ENCODE results near the gene TXNRD1.
"Not testable (repeated sequence)": the region's sequence is repeated elsewhere in the genome, so short reads cannot be mapped to it uniquely, and the experiment has no call there.

TXNRD1 gene

GRCh38 chr12:104190641-104191176, 24.9 kb upstream of the TXNRD1 start:
- no peak for DNase-seq (ENCODE audit: low read depth in 2 of 2)

DNA sequence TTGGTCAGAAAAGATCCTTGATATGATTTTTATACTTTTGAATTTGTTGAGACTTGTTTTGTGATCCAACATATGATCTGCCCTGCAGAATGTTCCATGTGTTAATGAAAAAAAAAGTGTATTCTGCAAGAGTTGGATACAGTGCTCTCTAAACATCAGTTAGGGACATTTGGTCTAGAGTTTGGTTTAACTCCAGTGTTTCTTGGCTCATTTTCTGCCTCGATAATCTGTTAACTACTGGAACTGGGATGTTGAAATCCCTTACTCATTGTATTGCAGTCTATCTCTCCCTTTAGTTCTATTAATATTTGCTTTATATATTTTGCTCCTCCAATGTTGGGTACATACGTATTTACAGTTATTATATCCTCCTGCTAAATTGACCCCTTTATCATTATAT, 18.3 kb upstream of the TXNRD1 start:
- no peak for DNase-seq (ENCODE audit: low read depth in 2 of 2)

GRCh38 chr12:104199964-104200363, 15.6 kb upstream of the TXNRD1 start:
- no peak for DNase-seq (ENCODE audit: low read depth in 2 of 2)

GRCh38 chr12:104201238-104202001, 14.2 kb upstream of the TXNRD1 start:
- peak in 1 of 2 donors; percentile 27 for DNase-seq (ENCODE audit: low read depth in 2 of 2)

DNA sequence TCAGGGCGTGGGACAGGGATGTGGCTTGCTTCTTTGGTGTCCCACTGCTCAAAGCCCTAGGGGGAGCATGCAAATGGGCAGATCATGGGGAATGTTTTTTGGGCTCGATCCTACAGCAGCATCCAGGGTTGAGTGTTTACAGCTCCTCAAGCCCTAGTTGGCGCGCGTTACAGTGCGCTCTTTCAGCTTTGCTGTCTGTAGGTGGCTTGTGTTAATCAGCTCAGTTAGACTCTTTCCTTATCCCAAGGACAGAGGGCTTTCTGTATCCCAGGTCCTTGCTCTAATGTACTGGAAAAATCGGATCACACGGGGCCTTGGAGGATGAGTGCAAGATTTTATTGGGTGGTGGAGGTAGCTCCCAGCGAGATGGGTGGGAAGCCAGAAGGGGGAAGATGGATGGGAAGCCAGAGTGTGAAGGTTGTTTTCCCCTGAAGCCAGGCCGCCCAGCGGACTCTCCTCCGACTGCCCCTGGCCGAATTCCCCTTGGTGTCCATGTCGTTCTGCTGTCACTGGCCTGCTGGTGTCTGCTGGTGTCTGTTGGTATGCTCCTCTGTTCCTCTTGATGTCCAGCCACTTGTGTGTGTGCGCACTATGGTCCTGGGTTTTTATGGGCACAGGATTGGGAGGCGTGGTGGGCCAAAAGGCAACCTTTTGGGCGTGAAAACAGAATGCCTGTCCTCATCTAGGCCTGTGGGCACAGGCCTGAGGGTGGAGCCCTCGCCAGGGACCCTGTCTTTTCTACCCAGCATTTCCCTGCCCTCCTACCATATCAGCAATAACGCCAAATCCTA, 10.7 kb upstream of the TXNRD1 start:
- DNase-seq (ENCODE audit: low read depth in 2 of 2): no peak

DNA sequence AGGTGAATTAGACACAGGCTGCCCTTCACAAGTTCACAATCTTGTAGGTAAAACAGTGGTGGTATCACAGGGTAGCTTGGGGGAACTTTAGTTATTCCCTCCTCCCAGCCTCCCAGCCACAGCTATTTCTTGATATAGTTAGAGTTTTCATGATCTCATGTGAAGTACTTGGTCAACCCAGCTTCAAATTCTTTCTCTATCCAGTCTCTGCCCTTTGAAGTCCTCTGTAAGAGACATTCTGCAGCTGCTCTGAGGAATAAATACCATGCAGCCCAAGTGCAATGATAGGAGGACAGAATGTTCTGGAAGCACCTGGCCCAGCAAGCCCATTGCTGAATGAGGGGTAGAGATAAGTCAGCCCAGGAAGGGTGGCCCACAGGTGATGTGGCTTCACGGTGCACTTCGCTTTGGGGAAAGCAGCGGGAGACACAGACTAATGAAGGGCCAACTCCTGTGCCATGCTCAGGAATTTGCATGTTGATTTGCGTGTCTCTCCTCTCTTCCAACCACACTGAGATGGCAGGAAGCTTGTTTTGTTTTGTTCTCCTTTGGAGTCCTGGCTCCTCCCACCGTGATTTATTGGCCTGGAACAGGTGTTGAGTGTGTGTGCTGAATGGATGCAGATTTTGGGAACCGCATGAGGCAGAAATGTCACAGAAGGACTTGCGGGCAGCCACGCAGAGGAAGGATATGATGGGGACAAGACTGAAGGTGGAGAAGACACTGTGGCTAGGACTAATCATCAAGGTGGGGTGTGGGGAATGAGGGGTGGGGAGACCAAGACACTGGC, 8.0 kb upstream of the TXNRD1 start:
- no peak for DNase-seq (ENCODE audit: low read depth in 2 of 2)

DNA sequence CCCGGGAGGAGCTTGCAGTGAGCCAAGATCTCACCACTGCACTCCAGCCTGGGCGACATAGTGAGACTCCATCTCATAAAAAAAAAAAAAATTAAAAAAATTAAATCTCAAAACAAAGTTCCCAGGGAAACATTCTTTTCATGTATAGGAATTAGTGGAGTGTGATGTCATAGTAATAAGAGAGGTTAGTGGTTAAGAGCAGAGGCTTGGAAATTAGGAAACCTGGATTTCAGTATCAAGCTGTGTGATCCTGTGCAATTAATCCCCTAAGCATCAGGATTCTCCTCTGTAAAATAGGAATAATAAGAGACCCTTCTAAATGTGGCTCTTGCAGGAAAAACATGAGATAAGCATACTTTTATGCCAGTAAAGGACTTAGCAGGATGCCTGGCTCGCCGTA, 3.1 kb upstream of the TXNRD1 start:
- DNase-seq (ENCODE audit: low read depth in 2 of 2): no peak

- DNase-seq (ENCODE audit: low read depth in 2 of 2): no peak
Measured at GRCh38 chr12:104213952-104214351, 1.6 kb upstream of the TXNRD1 start.

DNA sequence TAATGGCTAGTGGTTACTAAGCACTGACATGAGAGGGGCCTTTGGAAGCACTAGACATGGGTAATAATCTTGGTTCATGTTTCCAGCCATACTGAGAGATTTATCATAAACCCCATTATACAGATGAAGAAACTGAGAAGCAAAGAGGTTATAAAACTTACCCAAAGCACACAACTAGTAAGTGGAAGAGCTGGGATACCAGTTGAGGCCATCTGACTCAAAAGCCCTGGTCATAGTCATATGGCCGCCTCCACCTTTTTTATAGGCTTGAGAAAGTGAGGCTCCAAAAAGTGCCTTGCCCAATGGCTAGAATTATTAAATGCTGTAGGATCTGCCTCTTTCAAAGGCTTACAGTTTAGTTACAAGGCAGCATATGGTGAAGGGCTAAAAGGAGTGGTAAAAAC, 944 bp downstream of the TXNRD1 start:
- DNase-seq (ENCODE audit: low read depth in 2 of 2): no peak

- not testable (repeated sequence) for DNase-seq (ENCODE audit: low read depth in 2 of 2)
Measured at GRCh38 chr12:104218506-104218905, 2.9 kb downstream of the TXNRD1 start.

DNA sequence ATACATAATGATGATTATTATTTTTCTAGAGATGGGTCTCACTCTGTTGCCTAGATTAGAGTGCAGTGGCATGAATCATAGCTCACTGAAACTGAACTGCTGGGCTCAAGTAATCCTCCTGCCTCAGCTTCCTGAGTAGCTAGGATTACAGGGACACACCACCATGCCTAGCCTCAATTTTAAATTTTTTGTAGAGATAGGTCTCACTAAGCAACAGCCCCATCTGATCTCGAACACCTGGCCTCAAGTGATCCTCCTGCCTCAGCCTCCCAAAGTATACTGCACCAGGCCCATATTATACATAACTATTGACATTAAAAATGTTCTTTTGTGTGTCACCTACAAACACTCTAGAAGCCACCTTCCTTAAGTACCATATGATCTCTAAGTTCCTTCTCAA, 3.4 kb downstream of the TXNRD1 start:
- no peak for DNase-seq (ENCODE audit: low read depth in 2 of 2)

DNA sequence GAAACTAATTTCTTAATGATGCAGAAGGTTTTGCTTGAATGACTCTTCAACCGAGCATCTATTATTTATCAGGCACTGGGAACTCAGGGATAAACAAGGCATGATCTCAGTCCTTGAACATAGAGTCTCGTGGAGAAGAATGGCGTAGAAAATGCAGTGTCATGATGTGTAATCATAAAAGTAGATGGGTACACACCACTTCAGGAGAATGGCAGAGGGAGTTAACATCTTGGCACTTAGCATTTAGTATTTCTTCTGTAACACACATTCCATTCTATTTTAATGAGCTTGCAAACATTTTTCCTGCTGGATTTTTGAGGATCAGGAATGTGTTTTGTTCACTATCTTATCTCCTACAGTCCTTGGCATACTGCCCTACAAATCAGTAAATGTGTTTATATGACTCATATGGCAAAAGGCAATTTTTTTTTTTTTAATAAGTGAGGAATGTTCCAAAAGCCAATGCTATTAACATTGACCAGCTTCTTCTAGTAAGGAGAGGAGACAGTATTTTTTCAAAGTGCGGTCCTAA, 3.8 kb downstream of the TXNRD1 start:
- DNase-seq (ENCODE audit: low read depth in 2 of 2): no peak

GRCh38 chr12:104219908-104220404, 4.4 kb downstream of the TXNRD1 start:
- DNase-seq (ENCODE audit: low read depth in 2 of 2): peak; percentile 30 to 38

DNA sequence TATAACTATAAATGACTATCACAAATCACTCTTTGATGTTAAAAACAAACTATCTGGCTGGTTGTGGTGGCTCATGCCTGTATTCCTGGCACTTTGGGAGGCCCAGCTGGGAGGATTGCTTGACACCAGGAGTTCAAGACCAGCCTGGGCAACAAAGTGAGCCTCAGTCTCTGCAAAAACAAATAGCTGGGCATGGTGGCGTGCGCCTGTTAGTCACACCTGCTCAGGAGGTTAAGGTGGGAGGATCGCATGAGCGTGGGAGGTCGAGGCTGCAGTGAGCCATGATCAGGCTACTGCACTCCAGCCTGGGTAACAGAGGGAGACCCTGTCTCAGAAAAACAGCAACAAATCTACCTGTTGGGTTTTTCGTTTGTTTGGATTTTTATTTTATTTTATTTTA, 5.4 kb downstream of the TXNRD1 start:
- DNase-seq (ENCODE audit: low read depth in 2 of 2): no peak

GRCh38 chr12:104222976-104223375, 7.4 kb downstream of the TXNRD1 start:
- no peak for DNase-seq (ENCODE audit: low read depth in 2 of 2)

DNA sequence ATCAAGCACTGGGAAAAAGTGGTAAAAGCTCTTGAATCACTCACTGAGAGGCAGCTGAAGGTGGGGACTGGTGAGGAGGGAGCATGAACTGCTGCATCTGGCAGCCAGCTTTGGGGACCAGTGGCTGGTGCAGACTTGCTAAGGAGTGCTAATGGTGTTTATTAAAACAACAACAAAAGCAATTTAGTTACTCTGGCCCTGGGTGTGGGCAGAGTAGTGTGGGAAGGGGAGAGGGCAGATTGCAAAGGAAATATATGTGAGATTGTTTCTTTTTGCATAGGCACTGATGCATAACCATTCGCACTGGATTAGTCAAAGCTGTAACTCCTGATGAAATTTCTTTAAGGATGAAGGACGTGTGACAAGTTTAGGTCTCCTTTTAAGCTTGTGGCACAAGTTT, 8.1 kb downstream of the TXNRD1 start:
- no peak for DNase-seq (ENCODE audit: low read depth in 2 of 2)

GRCh38 chr12:104226672-104227071, 11.1 kb downstream of the TXNRD1 start:
- no peak for DNase-seq (ENCODE audit: low read depth in 2 of 2)

DNA sequence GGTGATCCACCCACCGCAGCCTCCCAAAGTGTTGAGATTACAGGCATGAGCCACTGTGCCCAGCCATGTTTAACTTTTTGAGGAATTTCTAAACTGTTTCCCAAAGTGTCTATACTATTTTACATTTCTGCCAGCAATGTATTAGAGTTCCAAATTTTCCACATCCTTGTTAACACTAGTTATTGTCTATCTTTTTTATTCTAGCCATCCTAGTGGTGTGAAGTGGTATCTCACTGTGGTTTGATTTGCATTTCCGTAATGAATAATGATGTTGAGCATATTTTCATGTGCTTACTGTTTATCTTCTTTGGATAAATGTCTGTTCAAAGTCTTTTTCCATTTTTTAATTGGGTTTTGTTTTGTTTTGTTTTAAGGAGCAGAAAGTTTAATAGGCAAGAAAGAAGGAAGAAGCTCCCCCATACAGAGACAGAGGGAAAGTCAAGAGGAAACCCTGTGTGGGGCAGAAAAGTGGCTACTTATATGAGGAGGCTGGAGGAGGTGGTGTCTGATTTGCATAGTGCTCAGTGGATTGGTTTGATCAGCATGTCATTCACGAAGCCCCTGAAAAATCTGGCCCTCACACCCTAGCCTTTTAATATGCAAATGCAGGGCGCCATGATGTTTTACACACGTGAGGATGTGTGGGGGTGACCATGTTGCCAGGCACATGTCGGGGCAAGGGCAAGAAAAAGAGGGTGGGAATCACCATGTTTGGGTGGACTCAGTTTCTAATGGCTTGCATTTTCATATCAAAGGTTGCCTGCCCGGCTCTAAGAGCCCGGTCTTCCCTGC, 14.9 kb downstream of the TXNRD1 start:
- no peak for DNase-seq (ENCODE audit: low read depth in 2 of 2)

GRCh38 chr12:104232609-104233280, 17.2 kb downstream of the TXNRD1 start:
- no peak for DNase-seq (ENCODE audit: low read depth in 2 of 2)

GRCh38 chr12:104234926-104235499, 19.4 kb downstream of the TXNRD1 start:
- no peak for DNase-seq (ENCODE audit: low read depth in 2 of 2)

Measured in activated CD4-positive, alpha-beta T cell treated with anti-CD3 and anti-CD28 coated beads for 24 hours (primary cell).